ENCODE measurements around the gene CHAD.

Gene CHAD

DNA sequence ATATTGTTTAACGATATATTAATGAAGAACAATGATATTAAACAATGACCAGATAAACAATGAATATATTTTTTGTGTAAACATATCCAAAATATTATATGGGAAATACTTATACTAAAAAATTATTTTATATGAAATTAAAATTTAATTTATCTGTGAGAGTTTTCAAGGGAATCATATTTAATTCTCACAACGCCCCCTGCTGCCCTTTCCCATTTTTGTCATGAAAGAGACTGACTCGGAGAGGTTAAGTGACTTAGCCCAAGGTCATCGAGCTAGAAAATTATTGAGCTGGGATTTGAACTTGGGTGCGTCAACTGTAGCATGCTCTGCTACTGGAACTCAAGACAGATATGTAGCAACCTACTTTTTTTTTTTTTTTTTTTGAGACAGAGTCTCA, 32.4 kb upstream of the CHAD start:
- Histone ChIP-seq H3K9me3 (ENCODE audit: insufficient read depth, low read length) (no peaks in the 10 kb centered on the region), H3K4me3 (ENCODE audit: insufficient read length, low read depth) (no peak overlapping the region), H3K36me3 (ENCODE audit: insufficient read depth, insufficient read length, low read length) (no peaks in the 10 kb centered on the region), H3K9ac (ENCODE audit: insufficient read length, low read depth) (no peak overlapping the region), H3K27me3 (ENCODE audit: insufficient read depth, insufficient read length) (no peaks in the 10 kb centered on the region), H3K4me1 (ENCODE audit: insufficient read depth, insufficient read length) (peaks cover 10% of the 10 kb centered on the region)
- TF ChIP-seq YY1 (IDR thresholded peaks at IDR 0.05; ENCODE audit: insufficient read depth, insufficient read length): no peak
- no peak for TF ChIP-seq ZNF274 (IDR thresholded peaks at IDR 0.05; ENCODE audit: low read depth, low read length)
- TF ChIP-seq SUZ12 (IDR thresholded peaks at IDR 0.05; ENCODE audit: extremely low read depth, insufficient read depth, insufficient read length): no peak
- no peak for DNase-seq (ENCODE audit: low read depth, low spot score)

DNA sequence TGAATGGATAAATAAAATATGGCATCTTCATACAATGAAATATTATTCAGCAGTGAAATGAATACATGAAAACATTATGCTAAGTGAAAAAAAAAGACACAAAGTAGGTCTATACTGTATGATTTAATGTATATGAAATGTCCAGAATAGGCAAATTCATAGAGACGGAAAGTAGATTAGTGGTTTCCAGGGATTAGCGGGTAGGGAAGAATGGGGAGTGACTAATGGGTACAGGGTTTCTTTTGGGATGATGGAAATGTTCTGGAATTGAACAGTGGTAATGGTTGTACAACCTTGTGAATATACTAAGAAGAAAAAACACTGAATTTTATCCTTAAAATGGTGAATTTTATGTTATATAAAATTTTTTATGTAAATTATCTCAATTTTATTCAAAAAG, 31.0 kb upstream of the CHAD start:
- no peak for DNase-seq (ENCODE audit: low read depth, low spot score)
- no peaks in the 10 kb centered on the region for H3K36me3 ChIP-seq (ENCODE audit: insufficient read depth, insufficient read length, low read length)
- no peaks in the 10 kb centered on the region for H3K27me3 ChIP-seq (ENCODE audit: insufficient read depth, insufficient read length)
- no peak overlapping the region for H3K4me3 ChIP-seq (ENCODE audit: insufficient read length, low read depth)
- H3K4me1 ChIP-seq (ENCODE audit: insufficient read depth, insufficient read length): peaks cover 10% of the 10 kb centered on the region
- TF ChIP-seq YY1 (IDR thresholded peaks at IDR 0.05; ENCODE audit: insufficient read depth, insufficient read length) (no peak), ZNF274 (IDR thresholded peaks at IDR 0.05; ENCODE audit: low read depth, low read length) (no peak), SUZ12 (IDR thresholded peaks at IDR 0.05; ENCODE audit: extremely low read depth, insufficient read depth, insufficient read length) (no peak)
- H3K9ac ChIP-seq (ENCODE audit: insufficient read length, low read depth): no peak overlapping the region
- H3K9me3 ChIP-seq (ENCODE audit: insufficient read depth, low read length): no peaks in the 10 kb centered on the region

GRCh38 chr17:50499270-50499669, 30.6 kb upstream of the CHAD start:
- no peaks in the 10 kb centered on the region for H3K9me3 ChIP-seq (ENCODE audit: insufficient read depth, low read length)
- DNase-seq (ENCODE audit: low read depth, low spot score): no peak
- peaks cover 10% of the 10 kb centered on the region for H3K4me1 ChIP-seq (ENCODE audit: insufficient read depth, insufficient read length)

DNA sequence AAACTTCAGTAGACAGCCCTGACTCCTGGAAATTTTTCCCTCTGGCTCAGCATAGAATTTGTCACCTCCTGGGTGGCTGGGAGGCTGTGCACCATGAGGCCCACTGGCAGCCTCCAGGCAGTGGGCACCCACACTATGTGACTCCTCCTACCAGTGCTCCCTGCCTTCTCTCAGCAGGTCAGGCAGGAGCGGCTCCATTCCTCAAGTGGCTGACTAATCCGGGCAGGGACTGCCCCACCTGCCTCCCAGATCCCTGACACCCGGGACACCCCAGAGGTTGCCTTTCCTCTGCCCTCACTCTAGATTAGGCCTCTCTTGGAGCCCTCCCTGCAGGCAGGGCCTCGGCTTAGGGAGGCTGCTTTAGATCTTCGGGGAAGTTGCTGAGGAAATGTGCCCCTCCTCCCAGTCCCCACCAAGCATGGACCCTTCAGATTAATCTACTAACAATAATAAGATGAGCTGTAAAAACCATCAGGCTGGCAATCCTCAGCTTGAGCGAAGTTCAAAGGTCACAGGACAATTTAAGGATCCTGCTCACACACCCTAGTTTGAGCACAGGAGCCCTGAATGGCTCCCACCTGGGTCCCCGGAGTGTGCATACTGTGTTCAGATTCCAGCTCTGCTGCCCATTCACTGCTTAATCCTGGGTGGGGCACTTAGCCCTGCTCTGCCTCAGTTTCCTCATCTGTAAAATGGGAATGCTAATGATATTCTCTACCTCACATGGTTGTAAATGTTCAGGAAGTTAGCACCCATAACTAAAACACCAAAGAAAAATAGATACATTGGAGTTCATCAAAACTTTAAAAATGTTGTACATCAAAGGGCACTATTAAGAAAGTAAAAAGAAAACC, 29.6 kb upstream of the CHAD start:
- Histone ChIP-seq H3K9me3 (ENCODE audit: insufficient read depth, low read length) (no peaks in the 10 kb centered on the region), H3K36me3 (ENCODE audit: insufficient read depth, insufficient read length, low read length) (no peaks in the 10 kb centered on the region), H3K9ac (ENCODE audit: insufficient read length, low read depth) (no peak overlapping the region), H3K27me3 (ENCODE audit: insufficient read depth, insufficient read length) (no peaks in the 10 kb centered on the region), H3K4me3 (ENCODE audit: insufficient read length, low read depth) (no peak overlapping the region), H3K4me1 (ENCODE audit: insufficient read depth, insufficient read length) (peaks cover 10% of the 10 kb centered on the region)
- no peak for DNase-seq (ENCODE audit: low read depth, low spot score)
- TF ChIP-seq YY1 (IDR thresholded peaks at IDR 0.05; ENCODE audit: insufficient read depth, insufficient read length) (no peak), SUZ12 (IDR thresholded peaks at IDR 0.05; ENCODE audit: extremely low read depth, insufficient read depth, insufficient read length) (no peak), ZNF274 (IDR thresholded peaks at IDR 0.05; ENCODE audit: low read depth, low read length) (no peak)

More at GRCh38 chr17:50499270-50499669, 30.6 kb upstream of the CHAD start:
- Histone ChIP-seq H3K9ac (ENCODE audit: insufficient read length, low read depth) (no peak overlapping the region), H3K27me3 (ENCODE audit: insufficient read depth, insufficient read length) (no peaks in the 10 kb centered on the region), H3K36me3 (ENCODE audit: insufficient read depth, insufficient read length, low read length) (no peaks in the 10 kb centered on the region), H3K4me3 (ENCODE audit: insufficient read length, low read depth) (no peak overlapping the region)
- TF ChIP-seq YY1 (IDR thresholded peaks at IDR 0.05; ENCODE audit: insufficient read depth, insufficient read length) (no peak), SUZ12 (IDR thresholded peaks at IDR 0.05; ENCODE audit: extremely low read depth, insufficient read depth, insufficient read length) (no peak), ZNF274 (IDR thresholded peaks at IDR 0.05; ENCODE audit: low read depth, low read length) (no peak)

DNA sequence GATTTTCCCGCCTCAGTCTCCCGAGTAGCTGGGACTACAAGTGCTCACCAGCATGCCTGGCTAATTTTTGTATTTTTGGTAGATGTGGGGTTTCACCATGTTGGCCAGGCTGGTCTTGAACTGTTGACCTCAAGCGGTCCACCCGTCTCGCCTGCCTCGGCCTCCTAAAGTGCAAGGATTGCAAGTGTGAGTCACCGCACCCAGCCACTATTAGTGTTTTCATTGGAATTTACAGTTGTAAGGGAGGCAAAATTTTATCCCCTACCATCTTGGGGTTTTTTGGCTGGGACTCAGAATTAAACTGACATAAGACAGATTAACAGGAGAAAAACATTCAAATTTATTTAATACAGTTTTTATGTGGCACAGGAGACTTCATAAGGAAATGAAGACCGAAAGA, 27.2 kb upstream of the CHAD start:
- no peak for DNase-seq (ENCODE audit: low read depth, low spot score)
- Histone ChIP-seq H3K9ac (ENCODE audit: insufficient read length, low read depth) (no peak overlapping the region), H3K4me1 (ENCODE audit: insufficient read depth, insufficient read length) (peaks cover 5% of the 10 kb centered on the region), H3K27me3 (ENCODE audit: insufficient read depth, insufficient read length) (no peaks in the 10 kb centered on the region), H3K36me3 (ENCODE audit: insufficient read depth, insufficient read length, low read length) (no peaks in the 10 kb centered on the region), H3K4me3 (ENCODE audit: insufficient read length, low read depth) (no peak overlapping the region), H3K9me3 (ENCODE audit: insufficient read depth, low read length) (no peaks in the 10 kb centered on the region)
- no peak for TF ChIP-seq SUZ12 (IDR thresholded peaks at IDR 0.05; ENCODE audit: extremely low read depth, insufficient read depth, insufficient read length)
- TF ChIP-seq YY1 (IDR thresholded peaks at IDR 0.05; ENCODE audit: insufficient read depth, insufficient read length): no peak
- no peak for TF ChIP-seq ZNF274 (IDR thresholded peaks at IDR 0.05; ENCODE audit: low read depth, low read length)

GRCh38 chr17:50495217-50495823, 26.6 kb upstream of the CHAD start:
- no peaks in the 10 kb centered on the region for H3K27me3 ChIP-seq (ENCODE audit: insufficient read depth, insufficient read length)
- no peaks in the 10 kb centered on the region for H3K9me3 ChIP-seq (ENCODE audit: insufficient read depth, low read length)
- no peak overlapping the region for H3K9ac ChIP-seq (ENCODE audit: insufficient read length, low read depth)
- TF ChIP-seq SUZ12 (IDR thresholded peaks at IDR 0.05; ENCODE audit: extremely low read depth, insufficient read depth, insufficient read length) (no peak), ZNF274 (IDR thresholded peaks at IDR 0.05; ENCODE audit: low read depth, low read length) (no peak), YY1 (IDR thresholded peaks at IDR 0.05; ENCODE audit: insufficient read depth, insufficient read length) (no peak)
- H3K36me3 ChIP-seq (ENCODE audit: insufficient read depth, insufficient read length, low read length): no peaks in the 10 kb centered on the region
- no peak overlapping the region for H3K4me3 ChIP-seq (ENCODE audit: insufficient read length, low read depth)
- H3K4me1 ChIP-seq (ENCODE audit: insufficient read depth, insufficient read length): peaks cover 5% of the 10 kb centered on the region
- no peak for DNase-seq (ENCODE audit: low read depth, low spot score)

- Histone ChIP-seq H3K27me3 (ENCODE audit: insufficient read depth, insufficient read length) (no peaks in the 10 kb centered on the region), H3K4me3 (ENCODE audit: insufficient read length, low read depth) (no peak overlapping the region), H3K4me1 (ENCODE audit: insufficient read depth, insufficient read length) (peaks cover 5% of the 10 kb centered on the region), H3K9me3 (ENCODE audit: insufficient read depth, low read length) (no peaks in the 10 kb centered on the region), H3K36me3 (ENCODE audit: insufficient read depth, insufficient read length, low read length) (no peaks in the 10 kb centered on the region), H3K9ac (ENCODE audit: insufficient read length, low read depth) (no peak overlapping the region)
- DNase-seq (ENCODE audit: low read depth, low spot score): no peak
- no peak for TF ChIP-seq SUZ12 (IDR thresholded peaks at IDR 0.05; ENCODE audit: extremely low read depth, insufficient read depth, insufficient read length)
- no peak for TF ChIP-seq ZNF274 (IDR thresholded peaks at IDR 0.05; ENCODE audit: low read depth, low read length)
- TF ChIP-seq YY1 (IDR thresholded peaks at IDR 0.05; ENCODE audit: insufficient read depth, insufficient read length): no peak
Measured at GRCh38 chr17:50493744-50494143, 25.1 kb upstream of the CHAD start.
